Measurements from ENCODE around the gene DGCR6.
"Not testable (repeated sequence)": the region's sequence is repeated elsewhere in the genome, so short reads cannot be mapped to it uniquely, and the experiment has no call there.

The DGCR6 gene

DNA sequence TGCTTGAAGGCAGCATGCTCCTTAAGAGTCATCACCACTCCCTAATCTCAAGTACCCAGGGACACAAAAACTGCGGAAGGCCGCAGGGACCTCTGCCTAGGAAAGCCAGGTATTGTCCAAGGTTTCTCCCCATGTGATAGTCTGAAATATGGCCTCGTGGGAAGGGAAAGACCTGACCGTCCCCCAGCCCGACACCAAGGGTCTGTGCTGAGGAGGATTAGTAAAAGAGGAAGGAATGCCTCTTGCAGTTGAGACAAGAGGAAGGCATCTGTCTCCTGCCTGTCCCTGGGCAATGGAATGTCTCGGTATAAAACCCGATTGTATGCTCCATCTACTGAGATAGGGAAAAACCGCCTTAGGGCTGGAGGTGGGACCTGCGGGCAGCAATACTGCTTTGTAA, 41.0 kb downstream of the DGCR6 start:
- not testable (repeated sequence) for H3K36me3 ChIP-seq (ENCODE audit: insufficient read depth, low read length); H3K4me1 ChIP-seq (ENCODE audit: insufficient read depth, low read length); H2AFZ ChIP-seq (ENCODE audit: low read depth, low read length); H3K27me3 ChIP-seq (ENCODE audit: insufficient read depth, low read length); H3K4me3 ChIP-seq (ENCODE audit: low read length); H3K9me3 ChIP-seq (ENCODE audit: low read length)

DNA sequence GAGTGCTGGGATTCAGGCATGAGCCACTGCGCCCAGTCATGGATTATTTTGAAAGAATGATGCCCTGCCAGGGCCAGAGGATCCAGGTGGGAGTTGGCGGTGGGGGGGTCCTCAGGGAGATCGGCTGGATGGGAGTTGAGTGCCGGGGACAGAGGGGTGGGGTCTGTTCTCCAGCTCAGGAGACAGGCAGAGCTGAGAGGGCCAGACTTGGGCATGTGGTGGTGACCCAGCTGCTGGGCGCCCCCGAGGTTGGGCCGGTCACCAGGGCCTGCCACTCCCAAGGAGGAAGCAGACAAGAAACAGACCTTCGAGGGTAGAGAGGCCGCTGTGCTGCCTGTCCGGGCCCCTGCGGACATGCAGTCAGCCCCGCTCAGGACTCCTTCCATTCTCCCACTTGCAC, 41.8 kb downstream of the DGCR6 start:
- no peaks in the 10 kb centered on the region for H3K9me3 ChIP-seq (ENCODE audit: low read length)
- no peak overlapping the region for H2AFZ ChIP-seq (ENCODE audit: low read depth, low read length)
- H3K4me1 ChIP-seq (ENCODE audit: insufficient read depth, low read length) = no peaks in the 10 kb centered on the region
- no peak overlapping the region for H3K4me3 ChIP-seq (ENCODE audit: low read length)
- H3K36me3 ChIP-seq (ENCODE audit: insufficient read depth, low read length) = no peaks in the 10 kb centered on the region
- H3K27me3 ChIP-seq (ENCODE audit: insufficient read depth, low read length) = no peaks in the 10 kb centered on the region

DNA sequence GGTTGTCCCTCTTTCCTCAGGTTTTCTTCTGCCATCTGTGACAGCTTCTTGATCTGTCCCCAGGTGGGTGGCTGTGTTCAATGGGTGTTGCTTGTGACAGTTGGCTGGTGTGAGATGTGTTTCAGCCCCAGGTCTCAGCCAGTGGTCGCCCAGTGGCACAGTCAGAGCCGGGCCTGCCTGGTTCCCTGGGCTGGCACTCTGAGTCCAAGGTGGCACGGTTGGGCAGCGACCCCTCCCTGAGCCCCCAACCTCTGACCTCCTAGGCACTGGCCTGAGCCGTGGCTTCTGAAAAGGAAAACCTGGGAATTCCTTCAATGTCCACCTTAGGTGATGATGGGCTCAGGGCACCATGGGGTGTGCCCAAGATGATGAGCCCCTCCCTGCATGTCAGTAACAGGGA, 44.0 kb downstream of the DGCR6 start:
- Histone ChIP-seq H3K9me3 (ENCODE audit: low read length) (no peaks in the 10 kb centered on the region), H3K36me3 (ENCODE audit: insufficient read depth, low read length) (no peaks in the 10 kb centered on the region), H3K27me3 (ENCODE audit: insufficient read depth, low read length) (no peaks in the 10 kb centered on the region), H2AFZ (ENCODE audit: low read depth, low read length) (no peak overlapping the region), H3K4me3 (ENCODE audit: low read length) (no peak overlapping the region), H3K4me1 (ENCODE audit: insufficient read depth, low read length) (no peaks in the 10 kb centered on the region)

DNA sequence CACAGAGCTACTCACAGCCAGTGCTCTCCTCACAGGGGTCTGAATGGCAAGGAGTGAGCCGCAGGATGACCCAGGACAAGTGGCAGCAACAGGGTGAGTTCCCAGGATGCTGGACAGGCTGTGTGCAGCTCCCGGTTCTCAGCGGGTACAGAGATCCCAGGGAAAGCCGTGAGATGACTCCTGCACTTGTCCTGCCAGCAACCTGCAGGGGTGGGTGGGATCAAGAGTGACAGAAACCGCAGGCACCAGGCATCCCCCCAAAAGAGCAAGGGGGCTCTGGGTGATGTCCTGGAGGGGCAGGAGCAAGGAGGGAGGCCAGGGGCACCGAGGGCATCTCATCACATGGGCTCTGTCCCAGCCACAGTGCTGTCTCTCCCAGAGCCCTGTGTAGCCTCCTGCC, 45.9 kb downstream of the DGCR6 start:
- Histone ChIP-seq H3K36me3 (ENCODE audit: insufficient read depth, low read length) (no peaks in the 10 kb centered on the region), H3K9me3 (ENCODE audit: low read length) (no peaks in the 10 kb centered on the region), H3K4me3 (ENCODE audit: low read length) (no peak overlapping the region), H3K27me3 (ENCODE audit: insufficient read depth, low read length) (no peaks in the 10 kb centered on the region), H3K4me1 (ENCODE audit: insufficient read depth, low read length) (no peaks in the 10 kb centered on the region), H2AFZ (ENCODE audit: low read depth, low read length) (no peak overlapping the region)

DNA sequence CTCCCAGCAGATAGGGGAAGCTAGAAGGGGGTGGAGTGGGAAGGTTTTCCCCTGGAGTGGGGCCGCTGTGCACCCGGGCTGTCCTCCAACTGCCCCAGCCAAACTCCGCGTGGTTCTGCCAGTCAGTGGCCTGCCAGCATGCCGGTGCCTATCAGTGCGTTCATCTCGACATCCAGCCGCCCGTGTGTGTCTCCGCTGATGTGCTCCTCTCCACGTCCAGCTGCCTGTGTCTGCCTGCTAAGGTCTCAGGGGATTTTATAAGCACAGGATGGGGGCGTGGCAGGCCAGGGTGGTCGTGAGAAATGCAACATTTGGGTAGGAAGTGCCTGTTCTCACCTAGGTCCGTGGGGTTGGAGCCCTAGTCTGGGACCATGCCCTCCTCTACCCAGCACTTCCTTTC, 47.0 kb downstream of the DGCR6 start:
- not testable (repeated sequence) for H3K27me3 ChIP-seq (ENCODE audit: insufficient read depth, low read length); H3K9me3 ChIP-seq (ENCODE audit: low read length); H3K4me1 ChIP-seq (ENCODE audit: insufficient read depth, low read length); H2AFZ ChIP-seq (ENCODE audit: low read depth, low read length); H3K4me3 ChIP-seq (ENCODE audit: low read length); H3K36me3 ChIP-seq (ENCODE audit: insufficient read depth, low read length)

DNA sequence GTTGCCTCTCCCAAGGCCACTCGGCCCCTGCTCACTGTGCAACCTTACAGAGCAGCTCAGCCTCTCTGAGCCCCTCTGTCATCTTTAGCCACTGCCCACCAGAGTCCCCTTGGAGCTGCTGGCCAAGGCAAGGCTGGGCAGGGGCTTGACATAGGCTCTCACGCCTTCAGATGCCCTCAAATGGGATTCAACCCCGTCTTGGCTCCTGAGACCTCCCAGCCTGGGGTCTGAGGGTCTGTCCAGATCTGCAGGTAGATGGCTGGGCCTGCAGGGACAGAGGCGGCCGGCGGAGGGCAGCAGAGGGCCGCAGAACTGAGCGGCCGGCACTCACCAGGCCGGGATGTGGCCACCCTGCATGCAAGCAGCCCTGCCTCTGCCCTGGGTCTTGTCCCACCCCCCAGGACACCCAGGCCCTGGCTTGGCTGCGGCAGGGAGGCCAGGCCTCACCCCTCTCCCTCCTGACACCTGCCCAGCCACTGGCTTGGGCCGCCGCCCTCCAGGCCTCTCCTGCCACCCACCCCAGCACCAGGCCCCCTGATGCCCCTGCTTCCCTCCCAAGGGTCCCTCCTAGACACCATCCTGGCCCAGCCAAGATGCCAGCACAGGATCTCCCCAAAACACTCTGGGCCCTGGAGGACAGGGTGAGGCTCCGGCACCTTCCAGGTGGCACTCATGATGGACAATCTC, 48.3 kb downstream of the DGCR6 start:
- not testable (repeated sequence) for H3K4me3 ChIP-seq (ENCODE audit: low read length); H3K27me3 ChIP-seq (ENCODE audit: insufficient read depth, low read length); H3K36me3 ChIP-seq (ENCODE audit: insufficient read depth, low read length); H2AFZ ChIP-seq (ENCODE audit: low read depth, low read length); H3K9me3 ChIP-seq (ENCODE audit: low read length)
- H3K4me1 ChIP-seq (ENCODE audit: insufficient read depth, low read length) = peaks cover 16% of the 10 kb centered on the region

DNA sequence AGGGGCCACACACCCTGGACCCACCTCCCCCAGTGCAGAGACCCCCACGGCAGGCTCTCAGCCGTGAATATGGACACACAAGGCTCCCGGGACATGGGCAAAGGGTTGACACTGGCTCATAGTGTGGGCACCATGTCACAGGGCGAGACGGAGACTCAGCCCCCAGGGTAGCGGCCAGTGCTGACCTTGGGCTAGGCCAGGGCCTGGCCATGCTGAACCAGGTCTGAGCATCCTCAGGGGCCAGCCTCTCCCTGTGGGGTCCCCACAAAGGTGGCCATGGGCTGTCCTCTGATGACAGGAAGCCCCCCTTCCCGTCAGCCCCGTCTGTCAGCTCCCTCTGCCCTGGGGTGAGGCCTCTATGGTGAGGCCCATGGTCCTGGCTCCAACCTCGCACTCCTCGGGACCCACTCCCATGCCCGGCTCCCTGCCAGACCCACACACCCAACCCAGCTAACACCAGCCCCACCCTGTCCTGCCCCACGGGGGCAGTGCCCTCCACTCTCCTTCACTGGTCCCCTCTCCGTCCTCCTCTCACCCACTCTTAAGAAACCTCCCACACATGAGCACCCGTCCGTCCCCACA, 49.0 kb downstream of the DGCR6 start:
- Histone ChIP-seq H3K36me3 (ENCODE audit: insufficient read depth, low read length) (no peaks in the 10 kb centered on the region), H3K27me3 (ENCODE audit: insufficient read depth, low read length) (no peaks in the 10 kb centered on the region), H2AFZ (ENCODE audit: low read depth, low read length) (no peak overlapping the region)

DNA sequence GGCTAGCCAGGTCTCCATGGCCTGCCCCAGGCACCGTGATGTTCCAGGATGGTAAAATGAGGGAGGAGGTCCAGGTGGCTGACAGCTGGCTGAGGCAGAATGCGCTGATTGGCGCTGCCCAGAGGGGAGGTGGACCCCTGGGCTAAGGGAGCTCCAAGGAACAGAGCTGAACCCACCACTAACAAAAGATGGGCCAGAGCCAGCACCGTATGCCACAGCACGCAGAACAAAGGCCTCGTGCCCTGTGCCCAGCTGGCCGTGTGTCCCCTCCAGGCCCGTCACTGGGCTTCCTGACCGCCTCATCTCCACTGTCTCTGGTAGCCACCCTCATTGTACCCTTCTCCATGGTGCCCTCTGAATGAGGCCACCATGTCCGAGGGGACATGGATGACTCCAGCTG, 49.6 kb downstream of the DGCR6 start:
- Histone ChIP-seq H3K4me1 (ENCODE audit: insufficient read depth, low read length) (peaks cover 18% of the 10 kb centered on the region), H3K27me3 (ENCODE audit: insufficient read depth, low read length) (no peaks in the 10 kb centered on the region), H3K9me3 (ENCODE audit: low read length) (no peaks in the 10 kb centered on the region), H3K36me3 (ENCODE audit: insufficient read depth, low read length) (no peaks in the 10 kb centered on the region), H2AFZ (ENCODE audit: low read depth, low read length) (no peak overlapping the region), H3K4me3 (ENCODE audit: low read length) (no peak overlapping the region)

More for the DNA sequence above, 49.0 kb downstream of the DGCR6 start:
- peaks cover 18% of the 10 kb centered on the region for H3K4me1 ChIP-seq (ENCODE audit: insufficient read depth, low read length)
- H3K4me3 ChIP-seq (ENCODE audit: low read length) = no peak overlapping the region
- no peaks in the 10 kb centered on the region for H3K9me3 ChIP-seq (ENCODE audit: low read length)

DNA sequence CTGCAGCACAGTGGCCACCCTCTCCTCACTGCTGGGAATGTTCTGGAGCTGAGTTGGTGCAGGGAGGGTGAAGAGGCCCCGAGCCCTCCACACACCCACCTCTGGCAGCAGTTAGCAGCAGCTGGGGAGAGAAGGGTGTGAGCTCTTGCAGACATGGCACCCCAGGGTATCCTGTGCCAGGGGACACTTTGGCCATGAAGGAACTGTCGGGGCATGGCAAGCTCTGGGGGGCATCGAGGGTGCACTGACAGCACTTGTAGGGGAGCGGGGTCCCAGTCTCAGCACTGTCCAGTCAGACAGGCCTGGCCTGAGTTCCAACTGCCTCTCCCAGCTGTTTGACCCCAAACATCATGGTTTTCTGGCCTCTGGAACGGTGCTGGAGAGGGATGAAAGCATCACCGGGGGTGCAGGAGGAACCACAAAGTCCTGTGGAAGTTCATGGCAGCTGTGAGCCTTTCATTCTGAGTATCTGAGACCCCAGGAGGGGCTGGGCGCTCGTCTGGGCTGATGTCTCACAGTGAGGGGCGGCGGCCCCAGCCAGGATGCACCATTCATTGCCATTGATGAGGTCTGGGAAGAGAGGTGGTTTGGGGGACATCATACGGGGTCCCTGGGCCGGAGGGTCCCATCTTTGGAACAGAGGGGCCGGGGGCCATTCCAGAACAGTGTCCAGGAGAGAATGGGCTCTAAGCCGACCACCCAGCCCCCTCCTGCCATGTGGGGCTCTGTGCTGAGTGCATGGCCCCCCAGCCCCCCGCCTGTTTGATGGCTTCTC, 50.2 kb downstream of the DGCR6 start:
- not testable (repeated sequence) for H3K9me3 ChIP-seq (ENCODE audit: low read length); H3K4me3 ChIP-seq (ENCODE audit: low read length); H3K36me3 ChIP-seq (ENCODE audit: insufficient read depth, low read length); H2AFZ ChIP-seq (ENCODE audit: low read depth, low read length); H3K27me3 ChIP-seq (ENCODE audit: insufficient read depth, low read length)
- H3K4me1 ChIP-seq (ENCODE audit: insufficient read depth, low read length) = peaks cover 18% of the 10 kb centered on the region

DNA sequence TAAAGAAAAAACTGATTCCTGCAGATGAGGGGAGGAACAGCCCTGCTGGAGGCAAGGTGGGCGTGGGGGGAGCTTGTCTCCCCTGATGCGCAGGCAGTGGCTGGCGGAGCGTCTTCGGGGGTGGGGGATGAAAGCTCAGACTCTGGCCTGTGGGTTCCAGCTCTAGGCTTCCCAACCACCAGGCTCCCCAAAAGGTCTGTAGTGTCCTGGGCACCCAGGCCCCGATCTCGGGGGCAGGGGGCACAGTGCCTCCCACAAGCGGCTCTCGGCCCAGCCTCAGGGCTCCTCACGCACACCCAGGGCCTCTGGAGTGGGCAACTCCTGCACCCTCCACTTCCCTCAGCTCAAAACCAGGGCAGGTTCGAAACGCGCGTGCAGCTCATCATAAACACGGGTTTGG, 50.8 kb downstream of the DGCR6 start:
- not testable (repeated sequence) for H3K9me3 ChIP-seq (ENCODE audit: low read length); H2AFZ ChIP-seq (ENCODE audit: low read depth, low read length); H3K36me3 ChIP-seq (ENCODE audit: insufficient read depth, low read length); H3K4me3 ChIP-seq (ENCODE audit: low read length); H3K27me3 ChIP-seq (ENCODE audit: insufficient read depth, low read length)
- H3K4me1 ChIP-seq (ENCODE audit: insufficient read depth, low read length) = peaks cover 18% of the 10 kb centered on the region

DNA sequence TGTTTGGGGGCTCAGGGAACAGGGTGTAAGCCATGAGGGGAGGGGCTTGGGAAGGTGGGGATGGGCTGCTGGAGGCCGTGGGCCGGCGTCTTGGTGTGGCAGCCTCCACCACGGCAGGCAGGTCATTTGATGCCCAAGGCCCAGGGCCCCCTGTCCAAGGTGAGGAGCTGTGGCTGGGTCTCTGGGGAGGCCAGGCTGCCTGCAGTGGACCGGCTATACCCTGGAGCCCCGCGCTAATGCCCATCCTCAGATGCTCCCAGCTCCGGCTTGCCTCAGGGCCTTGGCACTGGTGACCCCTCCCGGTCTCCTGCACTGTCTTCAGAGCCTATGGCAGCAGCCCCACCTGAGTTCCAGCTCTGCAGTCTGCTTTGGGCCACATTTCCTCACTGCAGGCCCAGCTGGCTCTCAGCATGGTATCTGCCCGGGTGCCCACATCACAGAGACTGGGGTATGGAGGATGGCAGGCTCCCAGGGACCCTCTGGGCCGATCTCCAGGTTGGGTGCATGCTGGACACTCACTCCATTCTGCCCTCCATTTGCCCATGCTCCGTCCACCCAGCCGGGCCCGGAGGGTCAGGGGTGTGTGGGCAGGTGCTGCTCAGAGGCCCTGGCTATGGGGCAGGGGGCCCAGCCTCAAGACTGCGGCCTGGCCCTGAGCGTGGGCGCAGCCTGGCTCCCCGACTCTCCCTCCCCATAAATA, 51.7 kb downstream of the DGCR6 start:
- not testable (repeated sequence) for H3K9me3 ChIP-seq (ENCODE audit: low read length); H3K36me3 ChIP-seq (ENCODE audit: insufficient read depth, low read length); H3K27me3 ChIP-seq (ENCODE audit: insufficient read depth, low read length); H3K4me3 ChIP-seq (ENCODE audit: low read length)
- peaks cover 18% of the 10 kb centered on the region for H3K4me1 ChIP-seq (ENCODE audit: insufficient read depth, low read length)
- H2AFZ ChIP-seq (ENCODE audit: low read depth, low read length) = peak overlapping the region; percentile 26

DNA sequence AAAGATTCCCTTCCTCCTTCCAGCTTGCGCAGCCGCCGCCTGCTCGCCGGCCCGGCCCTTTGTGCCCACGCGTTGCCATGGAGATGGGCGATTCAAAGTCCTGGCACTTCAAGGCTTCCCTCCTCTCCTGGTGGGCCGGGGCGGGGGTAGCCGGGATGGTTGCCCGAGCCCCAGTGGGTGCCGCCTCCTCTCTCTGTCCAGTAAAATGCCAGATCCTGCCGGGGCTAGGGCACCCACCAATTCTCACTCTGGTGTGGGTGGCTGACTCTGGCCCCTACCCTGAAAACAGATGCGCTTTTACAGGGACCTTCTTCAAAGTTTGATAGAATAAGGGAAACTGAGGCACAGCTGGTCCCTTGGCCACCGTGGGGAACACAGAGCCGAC, 52.2 kb downstream of the DGCR6 start:
- not testable (repeated sequence) for H3K36me3 ChIP-seq (ENCODE audit: insufficient read depth, low read length); H3K4me3 ChIP-seq (ENCODE audit: low read length); H3K9me3 ChIP-seq (ENCODE audit: low read length); H3K27me3 ChIP-seq (ENCODE audit: insufficient read depth, low read length)
- Histone ChIP-seq H2AFZ (ENCODE audit: low read depth, low read length) (peak overlapping the region; percentile 26), H3K4me1 (ENCODE audit: insufficient read depth, low read length) (peaks cover 18% of the 10 kb centered on the region)

DNA sequence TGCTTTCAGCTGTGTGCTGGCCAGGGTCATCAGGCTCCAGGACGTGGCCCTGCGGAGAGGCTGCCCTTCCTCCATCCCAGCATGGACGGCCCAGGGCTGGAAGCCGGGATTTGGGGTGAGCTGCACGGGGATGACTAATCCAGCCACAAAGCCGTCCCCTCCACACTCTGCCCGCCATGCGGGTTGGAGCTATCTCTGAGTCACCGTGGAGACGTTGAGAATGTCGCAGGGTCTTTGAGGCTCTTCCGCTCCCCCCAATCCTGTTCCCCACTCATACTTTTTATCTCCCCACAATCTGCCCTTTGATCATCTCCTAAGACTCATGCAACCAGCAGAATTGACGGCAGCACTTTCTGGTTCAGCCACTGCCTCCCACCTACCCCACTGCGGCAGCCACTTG, 52.6 kb downstream of the DGCR6 start:
- Histone ChIP-seq H3K4me1 (ENCODE audit: insufficient read depth, low read length) (peaks cover 18% of the 10 kb centered on the region), H2AFZ (ENCODE audit: low read depth, low read length) (peak overlapping the region; percentile 26)
- H3K4me3 ChIP-seq (ENCODE audit: low read length); H3K27me3 ChIP-seq (ENCODE audit: insufficient read depth, low read length); H3K36me3 ChIP-seq (ENCODE audit: insufficient read depth, low read length); H3K9me3 ChIP-seq (ENCODE audit: low read length): not testable (repeated sequence)

Data from neuron (in vitro differentiated cells).